ENCODE data around the gene CENPS. TPM values are rescaled to one million over a fixed set of nuclear protein-coding genes. Genes with fewer than 3 reads are reported as not detected.
A peak's percentile ranks its signal among the peaks of the same experiment; 100 is the strongest.

Gene CENPS
- total and polyA plus RNA-seq, 9 of the 15 experiments (the other 6 are each of a cell fraction or from before 2014, with no cell fraction given) = 10.2 to 36.0 (median 26.0) TPM

DNA sequence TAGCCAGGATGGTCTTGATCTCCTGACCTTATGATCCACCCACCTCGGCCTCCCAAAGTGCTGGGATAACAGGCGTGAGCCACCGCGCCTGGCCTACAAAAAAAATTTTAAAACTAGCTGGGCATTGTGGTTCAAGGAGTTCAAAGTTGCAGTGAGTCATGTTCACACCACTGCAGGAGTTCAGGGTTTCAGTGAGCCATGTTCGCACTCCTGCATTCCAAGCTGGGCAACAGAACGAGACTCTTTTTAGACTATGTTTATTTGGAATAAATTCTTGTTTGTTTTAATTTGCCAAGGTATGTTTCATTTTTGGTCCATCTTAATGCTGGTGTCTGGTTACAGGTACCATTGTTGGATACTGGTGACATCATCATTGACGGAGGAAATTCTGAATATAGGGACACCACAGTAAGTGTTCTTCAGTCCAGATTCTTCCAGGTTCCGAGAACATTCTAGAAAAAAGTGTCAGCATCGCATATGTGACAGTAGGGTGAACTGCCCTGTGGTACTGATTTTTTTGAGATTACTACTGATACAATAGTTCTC, 27.4 kb upstream of the CENPS start (continued):
- TF ChIP-seq, protein P1, sequence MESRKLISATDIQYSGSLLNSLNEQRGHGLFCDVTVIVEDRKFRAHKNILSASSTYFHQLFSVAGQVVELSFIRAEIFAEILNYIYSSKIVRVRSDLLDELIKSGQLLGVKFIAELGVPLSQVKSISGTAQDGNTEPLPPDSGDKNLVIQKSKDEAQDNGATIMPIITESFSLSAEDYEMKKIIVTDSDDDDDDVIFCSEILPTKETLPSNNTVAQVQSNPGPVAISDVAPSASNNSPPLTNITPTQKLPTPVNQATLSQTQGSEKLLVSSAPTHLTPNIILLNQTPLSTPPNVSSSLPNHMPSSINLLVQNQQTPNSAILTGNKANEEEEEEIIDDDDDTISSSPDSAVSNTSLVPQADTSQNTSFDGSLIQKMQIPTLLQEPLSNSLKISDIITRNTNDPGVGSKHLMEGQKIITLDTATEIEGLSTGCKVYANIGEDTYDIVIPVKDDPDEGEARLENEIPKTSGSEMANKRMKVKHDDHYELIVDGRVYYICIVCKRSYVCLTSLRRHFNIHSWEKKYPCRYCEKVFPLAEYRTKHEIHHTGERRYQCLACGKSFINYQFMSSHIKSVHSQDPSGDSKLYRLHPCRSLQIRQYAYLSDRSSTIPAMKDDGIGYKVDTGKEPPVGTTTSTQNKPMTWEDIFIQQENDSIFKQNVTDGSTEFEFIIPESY (CRISPR knock-in tag; IDR thresholded peaks at IDR 0.05) = peak; percentile 70
- TF ChIP-seq ZNF3 (CRISPR knock-in tag; IDR thresholded peaks at IDR 0.05) (no peak), LEF1 (IDR thresholded peaks at IDR 0.05) (no peak), ZNF146 (CRISPR knock-in tag; IDR thresholded peaks at IDR 0.05; ENCODE audit: unreplicated experiment) (no peak), ARID3B (CRISPR knock-in tag; IDR thresholded peaks at IDR 0.05; ENCODE audit: borderline replicate concordance) (no peak), EGR1 (conservative IDR thresholded peaks at IDR 0.05) (0 out of 2 replicates have a peak, but pooled peaks have one; percentile 4), ZNF324 (CRISPR knock-in tag; IDR thresholded peaks at IDR 0.05) (no peak), ZNF766 (CRISPR knock-in tag; conservative IDR thresholded peaks at IDR 0.05) (no peak)
- TF ChIP-seq, protein P2, sequence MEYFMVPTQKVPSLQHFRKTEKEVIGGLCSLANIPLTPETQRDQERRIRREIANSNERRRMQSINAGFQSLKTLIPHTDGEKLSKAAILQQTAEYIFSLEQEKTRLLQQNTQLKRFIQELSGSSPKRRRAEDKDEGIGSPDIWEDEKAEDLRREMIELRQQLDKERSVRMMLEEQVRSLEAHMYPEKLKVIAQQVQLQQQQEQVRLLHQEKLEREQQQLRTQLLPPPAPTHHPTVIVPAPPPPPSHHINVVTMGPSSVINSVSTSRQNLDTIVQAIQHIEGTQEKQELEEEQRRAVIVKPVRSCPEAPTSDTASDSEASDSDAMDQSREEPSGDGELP (CRISPR knock-in tag; IDR thresholded peaks at IDR 0.05; ENCODE audit: borderline replicate concordance) = no peak
- TF ChIP-seq, protein P3, sequence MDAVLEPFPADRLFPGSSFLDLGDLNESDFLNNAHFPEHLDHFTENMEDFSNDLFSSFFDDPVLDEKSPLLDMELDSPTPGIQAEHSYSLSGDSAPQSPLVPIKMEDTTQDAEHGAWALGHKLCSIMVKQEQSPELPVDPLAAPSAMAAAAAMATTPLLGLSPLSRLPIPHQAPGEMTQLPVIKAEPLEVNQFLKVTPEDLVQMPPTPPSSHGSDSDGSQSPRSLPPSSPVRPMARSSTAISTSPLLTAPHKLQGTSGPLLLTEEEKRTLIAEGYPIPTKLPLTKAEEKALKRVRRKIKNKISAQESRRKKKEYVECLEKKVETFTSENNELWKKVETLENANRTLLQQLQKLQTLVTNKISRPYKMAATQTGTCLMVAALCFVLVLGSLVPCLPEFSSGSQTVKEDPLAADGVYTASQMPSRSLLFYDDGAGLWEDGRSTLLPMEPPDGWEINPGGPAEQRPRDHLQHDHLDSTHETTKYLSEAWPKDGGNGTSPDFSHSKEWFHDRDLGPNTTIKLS (IDR thresholded peaks at IDR 0.05; ENCODE audit: borderline replicate concordance, low read depth) = no peak

All from K562 (cell line).